ENCODE results near the gene DIP2C. TPM values are rescaled to one million over a fixed set of nuclear protein-coding genes. Genes with fewer than 3 reads are reported as not detected.
"Not testable (repeated sequence)": the region's sequence is repeated elsewhere in the genome, so short reads cannot be mapped to it uniquely, and the experiment has no call there.

DIP2C gene
- total RNA-seq, 1 donor from 2014 or later: 30.8 TPM

- TF ChIP-seq CTCF (IDR thresholded peaks at IDR 0.05; ENCODE audit: borderline replicate concordance): no peak
- Histone ChIP-seq H3K4me1 (peaks cover 25% of the 10 kb centered on the region), H3K27me3 (ENCODE audit: low read depth) (no peaks in the 10 kb centered on the region), H3K27ac (replicated peaks) (no peak overlapping the region), H3K9me3 (replicated peaks) (no peaks in the 10 kb centered on the region), H3K36me3 (no peaks in the 10 kb centered on the region), H3K4me3 (no peak overlapping the region)
- intact Hi-C loops (cut with micrococcal nuclease): no loop called here
- DNase-seq: no peak
Measured at GRCh38 chr10:535952-536351, 153.5 kb downstream of the DIP2C start.

- H3K36me3 ChIP-seq: no peaks in the 10 kb centered on the region
- H3K9me3 ChIP-seq (replicated peaks): no peaks in the 10 kb centered on the region
- no peak for DNase-seq
- H3K27me3 ChIP-seq (ENCODE audit: low read depth): no peaks in the 10 kb centered on the region
- TF ChIP-seq CTCF (IDR thresholded peaks at IDR 0.05; ENCODE audit: borderline replicate concordance): no peak
- H3K4me3 ChIP-seq: no peak overlapping the region
- no peak overlapping the region for H3K27ac ChIP-seq (replicated peaks)
- intact Hi-C loops (cut with micrococcal nuclease): no loop called here
- H3K4me1 ChIP-seq: peaks cover 25% of the 10 kb centered on the region
Measured at GRCh38 chr10:535051-535450, 154.4 kb downstream of the DIP2C start.

- peaks cover 25% of the 10 kb centered on the region for H3K4me1 ChIP-seq
- no peak for TF ChIP-seq CTCF (IDR thresholded peaks at IDR 0.05; ENCODE audit: borderline replicate concordance)
- H3K27me3 ChIP-seq (ENCODE audit: low read depth): no peaks in the 10 kb centered on the region
- H3K36me3 ChIP-seq: no peaks in the 10 kb centered on the region
- H3K4me3 ChIP-seq: no peak overlapping the region
- H3K27ac ChIP-seq (replicated peaks): no peak overlapping the region
- no peaks in the 10 kb centered on the region for H3K9me3 ChIP-seq (replicated peaks)
- intact Hi-C loops (cut with micrococcal nuclease): no loop called here
- no peak for DNase-seq
Measured at GRCh38 chr10:534047-534566, 155.4 kb downstream of the DIP2C start.

- Histone ChIP-seq H3K9me3 (replicated peaks) (no peaks in the 10 kb centered on the region), H3K4me3 (no peak overlapping the region), H3K36me3 (no peaks in the 10 kb centered on the region), H3K4me1 (peaks cover 28% of the 10 kb centered on the region), H3K27me3 (ENCODE audit: low read depth) (no peaks in the 10 kb centered on the region), H3K27ac (replicated peaks) (no peak overlapping the region)
- no peak for TF ChIP-seq CTCF (IDR thresholded peaks at IDR 0.05; ENCODE audit: borderline replicate concordance)
- no peak for DNase-seq
- intact Hi-C loops (cut with micrococcal nuclease): no loop called here
Measured at GRCh38 chr10:533611-534010, 155.9 kb downstream of the DIP2C start.

- no peak overlapping the region for H3K4me3 ChIP-seq
- no peak for TF ChIP-seq CTCF (IDR thresholded peaks at IDR 0.05; ENCODE audit: borderline replicate concordance)
- H3K36me3 ChIP-seq: no peaks in the 10 kb centered on the region
- intact Hi-C loops (cut with micrococcal nuclease): no loop called here
- no peaks in the 10 kb centered on the region for H3K27me3 ChIP-seq (ENCODE audit: low read depth)
- H3K27ac ChIP-seq (replicated peaks): no peak overlapping the region
- no peaks in the 10 kb centered on the region for H3K9me3 ChIP-seq (replicated peaks)
- DNase-seq: no peak
- peaks cover 28% of the 10 kb centered on the region for H3K4me1 ChIP-seq
Measured at GRCh38 chr10:533186-533585, 156.3 kb downstream of the DIP2C start.

- intact Hi-C loops (cut with micrococcal nuclease); H3K4me3 ChIP-seq; H3K9me3 ChIP-seq (replicated peaks); H3K36me3 ChIP-seq; DNase-seq; H3K27ac ChIP-seq (replicated peaks); H3K27me3 ChIP-seq (ENCODE audit: low read depth): not testable (repeated sequence)
- peaks cover 28% of the 10 kb centered on the region for H3K4me1 ChIP-seq
Measured at GRCh38 chr10:532331-532730, 157.1 kb downstream of the DIP2C start.
